AG04450 (cell line): ENCODE measurements around the gene FSTL4. TPM values are rescaled to one million over a fixed set of nuclear protein-coding genes. Genes with fewer than 3 reads are reported as not detected.

Source experiments
- CTCF ChIA-PET: fragments of 300-600, 350-600 bp; formaldehyde crosslinking; extraction: SDS; loops from one replicate; lab custom pipeline; 2022; ENCODE audit warnings: antibody characterized with exemption, inconsistent platforms; lab: Charles Lee
- POLR2A ChIA-PET: fragments of 350-600 bp; formaldehyde crosslinking; extraction: SDS; loops from one replicate; lab custom pipeline; 2021; ENCODE audit warnings: antibody characterized with exemption, inconsistent platforms; lab: Yijun Ruan, JAX
- DNase-seq: peaks from one replicate; pipeline ENCODE4 v3.0.0-alpha.2; 2011; ENCODE audit warnings: low read depth, low spot score
- H3K27ac ChIP-seq: one replicate; pipeline ENCODE4 v1.5.1; 2012; ENCODE audit warnings: low read depth, low read length, control low read depth
- H3K27me3 ChIP-seq: one replicate; pipeline ENCODE4 v1.6.0; 2012; ENCODE audit warnings: low read length; ENCODE audit not compliant: control insufficient read depth, insufficient read depth
- H3K4me3 ChIP-seq: 2 replicates; pipeline ENCODE4 v1.5.1; 2011; ENCODE audit warnings: mild to moderate bottlenecking, low read depth, low read length, control low read depth
- H3K9me3 ChIP-seq: 2 replicates; pipeline ENCODE4 v1.5.1; 2012; ENCODE audit warnings: low read length; ENCODE audit not compliant: control insufficient read depth, insufficient read depth
- polyA plus RNA-seq: library from polyadenylated mRNA; depleted of rRNA; stranded (reverse); fragments of >200 nt; gene quantifications from 2 replicates; pipeline ENCODE4 v1.2.3, GENCODE V29; 2011
- TF ChIP-seq, protein P1 (sequence below): IDR thresholded peaks from 2 replicates; pipeline ENCODE4 v1.5.1; 2011; ENCODE audit warnings: low read depth, low read length, control low read depth, inconsistent platforms

The FSTL4 gene
- polyA plus RNA-seq, 1 experiment: 0.11 TPM

- POLR2A ChIA-PET: no interaction called here
- no peak for DNase-seq
- TF ChIP-seq, protein P1, sequence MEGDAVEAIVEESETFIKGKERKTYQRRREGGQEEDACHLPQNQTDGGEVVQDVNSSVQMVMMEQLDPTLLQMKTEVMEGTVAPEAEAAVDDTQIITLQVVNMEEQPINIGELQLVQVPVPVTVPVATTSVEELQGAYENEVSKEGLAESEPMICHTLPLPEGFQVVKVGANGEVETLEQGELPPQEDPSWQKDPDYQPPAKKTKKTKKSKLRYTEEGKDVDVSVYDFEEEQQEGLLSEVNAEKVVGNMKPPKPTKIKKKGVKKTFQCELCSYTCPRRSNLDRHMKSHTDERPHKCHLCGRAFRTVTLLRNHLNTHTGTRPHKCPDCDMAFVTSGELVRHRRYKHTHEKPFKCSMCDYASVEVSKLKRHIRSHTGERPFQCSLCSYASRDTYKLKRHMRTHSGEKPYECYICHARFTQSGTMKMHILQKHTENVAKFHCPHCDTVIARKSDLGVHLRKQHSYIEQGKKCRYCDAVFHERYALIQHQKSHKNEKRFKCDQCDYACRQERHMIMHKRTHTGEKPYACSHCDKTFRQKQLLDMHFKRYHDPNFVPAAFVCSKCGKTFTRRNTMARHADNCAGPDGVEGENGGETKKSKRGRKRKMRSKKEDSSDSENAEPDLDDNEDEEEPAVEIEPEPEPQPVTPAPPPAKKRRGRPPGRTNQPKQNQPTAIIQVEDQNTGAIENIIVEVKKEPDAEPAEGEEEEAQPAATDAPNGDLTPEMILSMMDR: no peak
- Histone ChIP-seq H3K4me3 (no peak overlapping the region), H3K27ac (no peak overlapping the region), H3K9me3 (no peaks in the 10 kb centered on the region), H3K27me3 (peaks cover 5% of the 10 kb centered on the region)
- CTCF ChIA-PET: no interaction called here
Observed at GRCh38 chr5:133344266-133344665, 268.1 kb downstream of the FSTL4 start.

- CTCF ChIA-PET: no interaction called here
- POLR2A ChIA-PET: no interaction called here
Observed at GRCh38 chr5:133343196-133343595, 269.1 kb downstream of the FSTL4 start.

DNA sequence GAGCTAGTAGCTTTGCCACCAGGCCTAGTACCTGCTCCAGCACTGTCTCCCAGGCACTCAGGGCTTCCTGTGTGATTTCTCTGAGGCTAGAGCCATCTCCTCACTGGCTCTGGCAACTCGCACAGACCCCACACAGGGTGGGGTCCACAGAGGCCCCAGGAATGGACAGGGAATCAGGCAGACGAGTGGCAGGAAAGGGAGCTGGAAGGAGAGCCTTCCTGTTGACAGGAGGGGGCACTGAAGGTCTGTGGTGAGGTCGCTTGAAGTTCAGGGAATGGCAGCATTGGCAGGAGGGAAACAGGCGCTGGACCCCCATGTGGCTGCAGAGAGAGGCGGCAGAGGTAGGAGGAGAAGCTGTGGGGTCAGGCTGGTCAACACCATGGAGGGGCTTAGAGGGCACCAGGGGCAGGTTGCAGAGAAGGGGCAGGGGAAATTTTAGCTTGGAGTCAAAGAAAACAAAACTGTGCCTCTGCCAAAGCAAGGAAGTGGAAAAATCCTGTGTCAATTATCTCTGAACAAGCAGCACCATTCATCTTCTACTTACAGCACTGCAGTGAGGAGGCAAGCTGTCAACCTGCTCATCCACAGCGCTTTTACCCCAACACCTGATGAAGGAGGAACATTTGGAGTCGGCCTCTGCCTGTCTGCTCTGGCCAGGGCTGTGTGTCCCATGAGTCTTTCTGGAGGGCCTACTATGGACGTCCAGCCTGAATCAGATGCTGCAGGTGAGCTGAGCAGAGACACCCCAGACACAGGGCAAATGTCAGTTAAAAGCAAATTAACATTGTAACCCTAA lies 270.2 kb downstream of the FSTL4 start:
- TF ChIP-seq, protein P1: no peak

More at GRCh38 chr5:133343196-133343595, 269.1 kb downstream of the FSTL4 start:
- TF ChIP-seq, protein P1: no peak
- DNase-seq: no peak
- H3K9me3 ChIP-seq: no peaks in the 10 kb centered on the region
- no peak overlapping the region for H3K4me3 ChIP-seq
- H3K27ac ChIP-seq: no peak overlapping the region
- H3K27me3 ChIP-seq: peaks cover 3% of the 10 kb centered on the region

GRCh38 chr5:133341296-133341695 lies 271.0 kb downstream of the FSTL4 start:
- CTCF ChIA-PET: no interaction called here
- POLR2A ChIA-PET: no interaction called here
- TF ChIP-seq, protein P1: no peak

More for the DNA sequence above, 270.2 kb downstream of the FSTL4 start:
- ChIA-PET POLR2A (no interaction called here), CTCF (no interaction called here)
- H3K9me3 ChIP-seq: no peaks in the 10 kb centered on the region
- peaks cover 5% of the 10 kb centered on the region for H3K27me3 ChIP-seq
- H3K27ac ChIP-seq: no peak overlapping the region
- no peak overlapping the region for H3K4me3 ChIP-seq
- DNase-seq: no peak

DNA sequence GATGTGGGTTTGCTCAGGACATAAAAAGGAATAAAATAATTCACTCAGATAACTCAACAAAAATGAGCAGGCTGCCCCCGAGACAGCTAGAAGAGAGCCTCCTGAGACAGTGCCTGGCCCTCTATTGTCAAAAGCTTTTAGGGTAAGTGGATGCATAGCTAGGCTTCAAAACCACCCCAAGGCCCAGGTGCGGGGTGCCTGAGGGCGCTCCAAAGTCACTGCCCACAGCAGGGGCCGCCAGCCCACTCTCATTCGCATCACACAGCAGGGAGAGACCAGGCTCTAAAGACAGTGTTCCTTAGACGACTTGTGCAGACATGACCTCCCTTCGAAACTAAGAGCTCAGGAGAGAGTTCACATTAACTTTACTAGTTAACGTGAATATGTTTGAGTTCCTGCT lies 271.5 kb downstream of the FSTL4 start:
- TF ChIP-seq, protein P1: no peak
- ChIA-PET POLR2A (no interaction called here), CTCF (no interaction called here)

More at GRCh38 chr5:133341296-133341695, 271.0 kb downstream of the FSTL4 start:
- no peak overlapping the region for H3K4me3 ChIP-seq
- no peaks in the 10 kb centered on the region for H3K9me3 ChIP-seq
- H3K27me3 ChIP-seq: peaks cover 7% of the 10 kb centered on the region
- DNase-seq: no peak
- no peak overlapping the region for H3K27ac ChIP-seq

More for the DNA sequence above, 271.5 kb downstream of the FSTL4 start:
- H3K27me3 ChIP-seq: peaks cover 7% of the 10 kb centered on the region
- H3K4me3 ChIP-seq: no peak overlapping the region
- H3K9me3 ChIP-seq: no peaks in the 10 kb centered on the region
- no peak overlapping the region for H3K27ac ChIP-seq
- no peak for DNase-seq
